SK-N-MC (cell line): ENCODE results near the gene SEH1L.

Experiments used
- EZH2 ChIP-seq: fragments of 200-600 bp; sonication (generic); IDR thresholded peaks from one replicate; pipeline ENCODE4 v1.6.1; 2017; ENCODE audit warnings: antibody characterized with exemption
- POLR2AphosphoS5 ChIP-seq: IDR thresholded peaks from 2 replicates; pipeline ENCODE4 v1.6.1; 2012; ENCODE audit warnings: mild to moderate bottlenecking, low read depth, low read length, borderline replicate concordance

GRCh38 chr18:12907258-12907925, 40.4 kb upstream of the SEH1L start:
- TF ChIP-seq POLR2AphosphoS5 = no peak
- TF ChIP-seq EZH2 = no peak
